Effector memory CD8-positive, alpha-beta T cell (primary cell): ENCODE results near the gene EDIL3.

Experiments
- ATAC-seq: fragments of 150-1000 bp; cut with Tn5 transposase; replicated peaks from 2 replicates; pipeline ENCODE4 v1.10.0; 2021; ENCODE audit warnings: mild to moderate bottlenecking, moderate library complexity
- DNase-seq, 3 experiments: peaks; one replicate each; pipeline ENCODE4 v3.0.0; 2021
- H3K27ac Mint-ChIP-seq, 2 donors: one replicate each; pipeline ENCODE4 v1.8.0; 2022; ENCODE audit warnings: mild to moderate bottlenecking in 2 of 2, mixed read lengths in 2 of 2, moderate library complexity in 2 of 2
- H3K27me3 Mint-ChIP-seq, 2 donors: one replicate each; pipeline ENCODE4 v1.8.0; 2022; ENCODE audit warnings: mixed read lengths in 2 of 2
- H3K36me3 Mint-ChIP-seq: one replicate; pipeline ENCODE4 v1.8.0; 2022; ENCODE audit warnings: mild to moderate bottlenecking, moderate library complexity, mixed read lengths; ENCODE audit not compliant: insufficient read depth
- H3K4me1 Mint-ChIP-seq, 2 donors: one replicate each; pipeline ENCODE4 v1.8.0; 2022; ENCODE audit warnings: low read depth in 2 of 2, mixed read lengths in 2 of 2
- H3K4me3 Mint-ChIP-seq, 2 donors: one replicate each; pipeline ENCODE4 v1.8.0; 2022; ENCODE audit warnings: mild to moderate bottlenecking in 2 of 2, mixed read lengths in 2 of 2, moderate library complexity in 2 of 2
- H3K9me3 Mint-ChIP-seq, 2 donors: one replicate each; pipeline ENCODE4 v1.8.0; 2022; ENCODE audit warnings: mixed read lengths in 2 of 2

The EDIL3 gene

DNA sequence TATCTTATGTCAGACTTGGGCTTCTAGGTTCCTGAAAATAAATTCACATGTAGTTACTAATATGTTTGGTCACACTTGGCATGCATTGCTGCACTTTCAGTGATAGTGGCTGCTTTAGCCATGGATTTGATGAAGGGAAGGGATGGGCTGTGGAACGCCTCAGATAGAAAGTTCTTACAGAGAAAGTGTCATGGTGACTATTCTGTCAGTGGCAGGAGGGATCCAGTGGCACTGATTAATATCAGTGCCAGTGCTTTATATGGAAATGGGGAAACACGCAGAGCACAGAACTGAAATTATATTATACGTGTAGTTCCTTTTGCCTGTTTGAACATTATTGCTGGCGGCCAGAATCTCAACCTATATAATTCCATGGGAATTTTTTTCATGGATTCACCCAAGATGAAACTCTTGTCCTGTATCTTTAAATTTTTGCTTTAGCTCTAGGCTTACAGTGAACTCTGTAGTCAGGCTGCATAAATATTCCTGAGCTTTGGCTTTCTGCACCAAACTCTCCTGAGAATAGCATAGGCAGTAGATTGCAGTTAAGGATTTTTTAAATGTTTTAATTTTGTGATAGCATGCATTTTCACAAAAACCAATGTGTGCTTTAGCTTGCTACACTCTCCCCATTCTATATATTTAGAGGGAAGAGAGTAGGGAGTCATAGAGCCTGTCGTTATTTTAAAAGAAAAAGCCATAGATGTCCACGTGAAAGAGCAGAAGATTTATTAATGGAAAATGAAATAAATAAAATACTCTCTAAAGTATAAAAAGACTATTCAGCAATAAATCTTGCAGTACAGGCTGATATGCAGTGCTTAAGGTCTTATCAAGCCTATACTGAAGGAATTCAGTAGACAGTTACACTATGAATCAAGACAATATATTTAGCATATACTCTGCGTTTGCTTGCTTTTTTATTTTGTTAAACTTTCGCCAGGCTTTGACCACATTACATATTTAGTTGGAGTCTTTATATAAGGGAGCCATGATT lies 98.7 kb downstream of the EDIL3 start:
- no peaks in the 10 kb centered on the region for H3K4me1 Mint-ChIP-seq
- no peak overlapping the region for H3K27ac Mint-ChIP-seq
- ATAC-seq (no peak), DNase-seq (no peak)
- no peaks in the 10 kb centered on the region for H3K36me3 Mint-ChIP-seq
- H3K27me3 Mint-ChIP-seq, result no peaks in the 10 kb centered on the region
- H3K4me3 Mint-ChIP-seq, result no peak overlapping the region
- peaks cover 10 to 17% of the 10 kb centered on the region in 2 donors for H3K9me3 Mint-ChIP-seq

DNA sequence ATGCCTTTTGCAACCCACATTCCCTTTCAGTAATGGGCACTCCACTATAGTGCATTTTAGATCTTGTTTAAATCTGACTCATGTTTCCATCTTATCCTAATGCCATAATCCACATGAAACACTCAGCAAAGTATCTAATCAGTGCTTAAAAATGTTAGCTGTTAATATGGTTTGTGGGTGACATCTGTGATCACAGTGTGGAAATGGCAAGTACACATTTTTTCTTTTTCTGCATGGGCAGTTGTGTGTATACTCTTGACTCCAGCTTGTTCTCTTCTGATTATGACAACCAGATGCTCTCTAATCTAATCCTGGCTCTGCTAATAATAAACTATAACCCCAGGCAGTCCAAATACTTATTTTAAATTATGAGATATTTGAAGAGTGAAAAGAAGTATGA lies 103.3 kb downstream of the EDIL3 start:
- Mint-ChIP-seq H3K36me3 (no peaks in the 10 kb centered on the region), H3K4me1 (no peaks in the 10 kb centered on the region), H3K4me3 (no peak overlapping the region), H3K27ac (no peak overlapping the region), H3K9me3 (peaks cover 0 to 8% of the 10 kb centered on the region in 2 donors), H3K27me3 (no peaks in the 10 kb centered on the region)
- no peak for ATAC-seq
- DNase-seq, result no peak

DNA sequence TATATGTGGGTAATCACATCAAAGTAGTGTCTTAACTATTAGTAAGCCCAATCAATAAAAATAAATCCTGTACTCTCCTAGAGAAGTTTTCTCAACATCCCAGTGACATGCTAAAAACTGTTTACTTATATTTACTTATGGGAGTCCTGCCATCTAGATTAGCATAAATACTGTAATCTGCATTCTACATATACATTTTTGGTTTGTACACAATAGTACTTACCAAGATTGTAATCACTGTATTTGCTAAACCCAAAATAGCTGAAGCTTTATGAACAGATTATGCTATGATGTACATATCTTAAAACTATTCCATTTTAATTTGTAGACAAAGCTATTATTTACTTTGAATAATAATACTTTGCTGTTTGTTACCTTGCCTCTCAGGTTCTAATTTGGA lies 105.4 kb downstream of the EDIL3 start:
- ATAC-seq, result no peak
- no peaks in the 10 kb centered on the region for H3K4me1 Mint-ChIP-seq

DNA sequence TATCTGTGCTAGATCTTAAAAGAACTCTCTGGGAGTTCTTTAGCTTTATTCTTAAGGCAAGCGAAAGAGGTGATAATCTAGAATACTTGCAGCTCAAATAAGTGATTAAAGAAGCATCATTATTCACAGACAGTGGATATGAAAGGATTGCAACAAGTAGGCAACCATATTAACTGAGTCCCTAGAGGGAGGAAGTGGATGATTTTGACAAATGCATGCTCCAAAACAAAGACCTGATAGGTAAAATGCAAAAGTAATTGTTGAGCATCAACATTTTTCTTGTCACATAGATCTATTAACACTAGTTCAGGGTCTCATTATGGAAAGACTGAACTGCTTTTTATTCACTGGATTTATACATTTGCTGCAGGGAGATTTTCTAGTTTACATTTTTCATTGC lies 109.1 kb downstream of the EDIL3 start:
- Mint-ChIP-seq H3K27ac (no peak overlapping the region), H3K27me3 (no peaks in the 10 kb centered on the region), H3K9me3 (peaks cover 1 to 8% of the 10 kb centered on the region in 2 donors), H3K4me1 (no peaks in the 10 kb centered on the region), H3K36me3 (no peaks in the 10 kb centered on the region), H3K4me3 (no peak overlapping the region)
- no peak for ATAC-seq
- DNase-seq, result no peak

More for the DNA sequence above, 105.4 kb downstream of the EDIL3 start:
- H3K4me3 Mint-ChIP-seq, result no peak overlapping the region
- H3K9me3 Mint-ChIP-seq, result peaks cover 0 to 8% of the 10 kb centered on the region in 2 donors
- no peak for DNase-seq
- no peaks in the 10 kb centered on the region for H3K36me3 Mint-ChIP-seq
- H3K27me3 Mint-ChIP-seq, result no peaks in the 10 kb centered on the region
- H3K27ac Mint-ChIP-seq, result no peak overlapping the region

DNA sequence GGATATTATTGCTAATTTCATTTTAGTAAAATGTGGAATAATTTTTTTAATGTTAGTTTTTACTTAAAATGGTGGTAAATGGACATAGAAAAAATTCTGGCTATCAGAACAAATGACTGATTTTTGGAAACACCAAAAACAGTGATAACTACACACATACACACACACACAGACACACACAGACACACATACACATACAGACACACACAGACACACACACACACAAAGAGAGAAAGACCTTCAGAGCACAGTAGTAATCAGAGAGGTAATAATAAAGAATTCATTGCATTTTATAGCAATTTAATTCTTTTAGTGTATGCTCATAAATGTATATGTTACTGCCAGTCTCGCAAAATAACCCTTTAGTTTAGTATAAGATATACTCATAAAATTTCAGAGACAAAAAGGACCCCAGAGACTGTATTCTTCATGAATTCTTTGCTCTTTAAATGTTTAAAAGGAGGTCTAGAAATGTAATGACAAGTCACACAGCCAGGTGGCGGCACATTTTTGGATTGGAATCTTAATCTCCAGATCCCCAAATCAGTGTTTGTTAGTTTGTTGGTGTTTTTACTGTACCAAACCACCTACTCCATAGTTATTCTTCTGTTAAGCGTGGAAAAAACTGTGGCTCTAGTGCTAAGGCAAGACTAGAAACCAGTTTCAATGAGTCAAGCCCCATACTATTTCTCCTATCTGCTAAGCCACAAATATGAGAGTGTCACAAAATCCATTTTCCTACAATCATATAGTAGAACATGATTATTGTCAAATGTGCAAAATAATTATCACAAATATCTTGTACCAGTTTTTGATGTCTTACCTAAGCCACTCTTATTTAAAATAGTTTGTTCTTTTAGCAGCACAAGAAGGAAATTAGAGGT lies 109.9 kb downstream of the EDIL3 start:
- DNase-seq (no peak), ATAC-seq (no peak)
- H3K9me3 Mint-ChIP-seq, result peaks cover 1 to 8% of the 10 kb centered on the region in 2 donors
- no peak overlapping the region for H3K27ac Mint-ChIP-seq
- H3K27me3 Mint-ChIP-seq, result no peaks in the 10 kb centered on the region
- H3K4me3 Mint-ChIP-seq, result no peak overlapping the region
- H3K36me3 Mint-ChIP-seq, result no peaks in the 10 kb centered on the region
- no peaks in the 10 kb centered on the region for H3K4me1 Mint-ChIP-seq

DNA sequence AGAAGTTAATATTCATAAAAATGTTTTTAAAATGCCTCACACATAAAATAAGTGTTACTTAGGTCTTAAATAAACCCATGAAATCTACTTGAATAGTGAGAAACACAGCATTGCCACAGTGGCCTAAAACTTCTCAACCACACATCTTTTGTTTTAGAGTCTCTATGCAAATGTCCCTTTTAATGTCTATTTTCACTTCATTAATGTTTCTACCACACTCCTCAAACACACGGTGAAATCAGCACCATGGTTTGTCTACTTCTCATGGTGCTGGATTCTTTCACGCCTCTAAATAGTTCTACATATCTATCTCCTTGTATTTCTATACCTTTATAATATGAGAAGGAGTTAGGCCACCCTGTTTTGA lies 111.2 kb downstream of the EDIL3 start:
- DNase-seq (no peak), ATAC-seq (no peak)
- Mint-ChIP-seq H3K36me3 (no peaks in the 10 kb centered on the region), H3K27me3 (no peaks in the 10 kb centered on the region), H3K27ac (no peak overlapping the region), H3K9me3 (peaks cover 1 to 8% of the 10 kb centered on the region in 2 donors), H3K4me1 (no peaks in the 10 kb centered on the region), H3K4me3 (no peak overlapping the region)

DNA sequence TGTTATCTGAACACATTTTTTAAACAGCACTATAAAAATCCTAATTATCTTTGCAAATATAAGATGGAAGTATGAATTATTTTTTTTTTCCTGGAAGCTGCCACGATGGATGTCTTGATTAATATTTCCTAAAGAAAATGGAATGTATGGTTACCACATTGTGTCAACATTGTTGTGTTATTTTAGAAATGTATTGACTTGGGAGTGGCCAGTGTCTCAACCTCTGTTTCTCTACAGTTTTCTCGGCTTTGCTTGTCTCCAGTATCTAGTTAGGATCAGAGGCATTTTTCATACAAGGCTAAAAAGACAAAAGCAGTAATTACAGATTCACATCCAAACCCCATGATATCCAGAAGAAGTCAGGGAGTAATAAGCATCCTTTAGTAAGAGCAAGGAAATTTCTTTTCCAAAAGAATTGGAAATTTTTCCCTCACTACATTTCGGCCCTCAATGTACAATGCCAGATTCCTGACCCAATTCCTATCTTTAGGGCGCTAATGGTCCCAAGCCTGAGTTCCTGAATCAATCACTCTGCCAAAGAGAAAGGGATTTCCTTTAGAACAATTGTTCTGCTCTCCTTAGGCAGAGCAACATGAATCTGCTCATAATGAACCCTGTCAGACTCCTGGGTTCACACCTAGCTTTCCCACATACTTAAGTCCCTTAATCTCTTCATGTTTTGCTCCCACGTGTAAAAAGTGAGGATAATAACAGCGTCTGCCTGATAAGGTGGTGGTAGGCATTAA lies 111.7 kb downstream of the EDIL3 start:
- Mint-ChIP-seq H3K27ac (no peak overlapping the region), H3K4me1 (no peaks in the 10 kb centered on the region), H3K9me3 (peaks cover 1 to 4% of the 10 kb centered on the region in 2 donors), H3K4me3 (no peak overlapping the region), H3K27me3 (no peaks in the 10 kb centered on the region), H3K36me3 (no peaks in the 10 kb centered on the region)
- no peak for DNase-seq
- no peak for ATAC-seq

DNA sequence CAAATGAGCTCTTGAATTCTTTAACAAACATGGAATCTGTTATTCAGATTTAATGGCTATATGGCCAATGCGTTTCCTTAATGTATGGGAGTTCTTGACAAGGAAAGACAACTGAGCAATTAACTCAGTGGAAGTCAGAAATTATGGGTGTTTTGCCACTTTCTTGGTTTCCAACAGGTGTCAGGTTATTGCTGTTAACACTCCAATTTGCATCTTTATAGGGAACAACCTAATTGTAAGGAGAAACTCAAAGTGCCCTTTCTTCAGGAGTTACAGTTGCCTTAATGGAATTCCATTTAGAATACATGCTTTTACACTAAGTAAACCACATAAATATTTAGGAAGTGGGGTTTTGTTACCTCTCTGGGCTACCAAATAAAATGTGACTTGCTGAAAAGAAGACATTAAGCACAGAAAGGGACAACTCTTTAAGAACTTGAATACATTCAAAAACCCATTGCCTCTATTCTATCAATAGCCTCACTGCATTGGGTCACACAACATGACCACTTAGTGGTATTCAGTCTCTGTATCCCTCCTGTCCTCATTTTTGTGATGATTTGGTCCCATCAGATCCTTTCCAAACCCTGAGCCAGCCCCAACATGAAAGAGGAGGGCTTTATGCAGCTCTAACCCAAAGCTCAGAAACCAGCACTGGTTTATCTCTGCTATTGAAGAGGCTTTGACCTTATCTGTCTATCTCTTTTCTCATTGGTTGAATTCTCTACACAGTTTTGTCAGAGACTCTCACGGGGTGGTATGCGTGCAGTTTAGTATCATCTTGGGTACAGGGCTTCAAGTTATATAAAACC lies 118.7 kb downstream of the EDIL3 start:
- Mint-ChIP-seq H3K27ac (no peak overlapping the region), H3K4me1 (no peaks in the 10 kb centered on the region), H3K9me3 (peaks cover 6 to 10% of the 10 kb centered on the region in 2 donors), H3K4me3 (no peak overlapping the region), H3K27me3 (no peaks in the 10 kb centered on the region), H3K36me3 (peaks cover 4% of the 10 kb centered on the region)
- ATAC-seq (no peak), DNase-seq (no peak)

DNA sequence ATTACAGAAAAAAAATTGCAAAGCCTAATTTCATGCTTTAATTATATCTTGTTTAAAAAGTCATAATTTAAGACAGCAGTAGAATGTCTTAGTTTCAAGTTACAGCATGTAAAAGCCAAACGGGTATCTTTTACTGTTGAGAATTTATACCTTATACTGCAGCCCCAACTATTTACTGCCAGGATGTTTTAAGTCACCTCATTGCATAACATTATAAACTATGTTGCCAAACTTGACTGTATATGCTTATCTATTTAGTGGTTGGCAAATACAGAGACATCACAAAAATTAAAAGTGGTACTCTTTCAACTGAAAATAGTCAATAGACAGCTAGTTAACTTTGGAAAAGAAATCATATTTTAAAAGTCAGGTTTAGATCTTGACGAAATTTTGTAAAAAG lies 119.5 kb downstream of the EDIL3 start:
- Mint-ChIP-seq H3K4me1 (no peaks in the 10 kb centered on the region), H3K27ac (no peak overlapping the region), H3K36me3 (peaks cover 4% of the 10 kb centered on the region), H3K9me3 (peaks cover 6 to 9% of the 10 kb centered on the region in 2 donors), H3K4me3 (no peak overlapping the region), H3K27me3 (no peaks in the 10 kb centered on the region)
- no peak for ATAC-seq
- no peak for DNase-seq

DNA sequence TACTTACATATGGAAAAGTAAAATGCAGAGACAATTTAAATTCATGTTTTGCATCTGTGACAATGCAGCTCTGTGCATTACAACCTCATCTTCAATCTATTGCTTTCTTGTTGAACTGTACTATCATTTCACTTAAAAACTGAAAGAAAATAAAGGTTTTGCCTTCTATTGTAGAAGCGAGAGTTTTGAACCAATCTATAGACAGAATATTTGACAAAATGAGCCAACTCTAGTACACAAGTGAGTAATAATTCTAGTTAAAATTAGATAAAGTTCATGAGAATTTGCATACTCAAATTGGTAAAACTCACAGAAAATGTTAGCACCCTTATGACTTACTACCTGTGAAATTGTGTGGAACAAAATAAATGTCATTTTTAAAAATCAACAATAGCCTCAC lies 123.7 kb downstream of the EDIL3 start:
- no peaks in the 10 kb centered on the region for H3K27me3 Mint-ChIP-seq
- ATAC-seq (no peak), DNase-seq (no peak)
- no peak overlapping the region for H3K27ac Mint-ChIP-seq
- H3K36me3 Mint-ChIP-seq, result peaks cover 4% of the 10 kb centered on the region
- H3K4me3 Mint-ChIP-seq, result no peak overlapping the region
- peaks cover 10 to 15% of the 10 kb centered on the region in 2 donors for H3K9me3 Mint-ChIP-seq
- no peaks in the 10 kb centered on the region for H3K4me1 Mint-ChIP-seq

DNA sequence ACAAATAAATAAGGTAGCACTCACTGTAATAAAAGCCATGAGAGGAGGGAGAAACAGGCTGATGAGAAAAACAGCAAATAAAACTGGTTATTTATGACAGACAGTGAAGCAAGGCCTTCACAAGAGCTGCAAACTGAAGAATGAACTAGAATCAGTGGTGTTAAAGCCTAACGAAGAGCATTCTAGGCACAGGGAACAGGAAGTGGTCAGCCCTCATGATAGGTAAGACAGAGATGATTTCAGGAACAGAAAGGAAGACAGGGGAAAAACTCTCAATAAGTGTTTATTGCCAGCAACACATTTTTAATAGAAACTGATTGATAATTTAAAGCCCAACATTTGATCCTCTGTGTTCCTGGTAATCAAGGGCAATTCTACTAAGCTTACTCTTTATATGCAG lies 124.5 kb downstream of the EDIL3 start:
- no peak for DNase-seq
- Mint-ChIP-seq H3K9me3 (peaks cover 10 to 15% of the 10 kb centered on the region in 2 donors), H3K4me1 (no peaks in the 10 kb centered on the region), H3K4me3 (no peak overlapping the region), H3K36me3 (peaks cover 4% of the 10 kb centered on the region), H3K27me3 (no peaks in the 10 kb centered on the region), H3K27ac (no peak overlapping the region)
- ATAC-seq, result no peak

DNA sequence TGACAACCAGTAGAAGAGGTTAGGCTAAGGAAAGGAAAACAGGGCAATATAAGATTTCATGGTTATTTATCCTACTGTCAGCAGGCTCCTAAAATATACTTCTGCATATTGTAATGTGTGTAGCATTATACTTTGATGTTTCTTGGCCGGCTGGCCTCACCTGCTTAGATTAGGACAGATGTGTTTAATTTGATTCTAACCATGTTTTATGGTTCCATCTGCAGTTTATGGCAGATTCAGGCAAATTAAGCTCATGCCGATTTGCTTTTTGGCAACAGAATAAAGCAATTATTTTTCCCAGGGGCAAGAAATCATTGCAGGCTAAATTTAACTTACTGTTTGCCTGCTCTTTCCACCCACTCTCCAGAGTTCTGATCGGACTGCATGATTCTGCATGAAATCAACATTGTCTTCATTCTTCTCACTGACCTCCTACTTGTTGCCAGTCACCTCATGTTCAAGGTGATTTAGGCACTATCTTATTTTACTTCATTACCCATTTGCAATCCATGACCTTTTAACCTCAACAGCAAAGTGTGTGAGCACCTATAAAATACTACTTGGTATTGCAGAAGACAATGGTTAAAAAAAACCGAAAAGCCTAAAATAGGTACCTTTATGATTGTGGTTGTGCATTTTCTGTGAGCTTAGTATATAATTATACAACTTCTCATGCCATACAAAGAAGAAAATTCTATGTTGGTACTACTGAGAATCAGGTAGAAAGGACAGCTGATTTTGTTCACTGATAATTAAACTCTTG lies 125.2 kb downstream of the EDIL3 start:
- peaks cover 4% of the 10 kb centered on the region for H3K36me3 Mint-ChIP-seq
- no peak for ATAC-seq

More for the DNA sequence above, 125.2 kb downstream of the EDIL3 start:
- no peaks in the 10 kb centered on the region for H3K27me3 Mint-ChIP-seq
- no peak overlapping the region for H3K27ac Mint-ChIP-seq
- no peaks in the 10 kb centered on the region for H3K4me1 Mint-ChIP-seq
- DNase-seq, result no peak
- peaks cover 15% of the 10 kb centered on the region in 2 donors for H3K9me3 Mint-ChIP-seq
- H3K4me3 Mint-ChIP-seq, result no peak overlapping the region
